Fibroblast of peridontal ligament (primary cell): Measurements from ENCODE around the gene EDNRA.

Experiments
- DNase-seq: peaks from one replicate; pipeline ENCODE4 v3.0.0-alpha.2; 2010; ENCODE audit errors: extremely low read depth

EDNRA gene

GRCh38 chr4:147589586-147589985 is 108.7 kb downstream of the EDNRA start:
- DNase-seq: no peak

GRCh38 chr4:147590249-147590920 is 109.5 kb downstream of the EDNRA start:
- peak; percentile 88 for DNase-seq

GRCh38 chr4:147591106-147591505 is 110.2 kb downstream of the EDNRA start:
- DNase-seq: no peak

GRCh38 chr4:147594107-147594506 is 113.2 kb downstream of the EDNRA start:
- no peak for DNase-seq
